Right atrium auricular region (tissue), 2 donors: ENCODE measurements around the gene TGFA. TPM values are rescaled to one million over a fixed set of nuclear protein-coding genes. Genes with fewer than 3 reads are reported as not detected.

Experiments
- DNase-seq: peaks from one replicate; pipeline ENCODE4 v3.0.0-alpha.2; 2019; ENCODE audit warnings: low spot score
- H3K27ac ChIP-seq, 2 donors: fragments of 200-600 bp; sonication (generic); 1 replicate in 1 of 2; 2 replicates in 1 of 2; pipeline ENCODE4 v1.5.1; 2016 to 2019
- H3K27me3 ChIP-seq, 2 donors: fragments of 200-600 bp; sonication (generic); one replicate each; pipeline versions ENCODE4 v1.5.1 to v1.6.0; 2017 to 2019
- H3K36me3 ChIP-seq: fragments of 200-600 bp; sonication (generic); one replicate; pipeline ENCODE4 v1.5.1; 2016
- H3K4me1 ChIP-seq, 2 donors: fragments of 200-600 bp; sonication (generic); one replicate each; pipeline versions ENCODE4 v1.5.1 to v1.6.0; 2017 to 2019
- H3K4me3 ChIP-seq, 2 donors: fragments of 200-600 bp; sonication (generic); 1 replicate in 1 of 2; 2 replicates in 1 of 2; pipeline ENCODE4 v1.5.1; 2017 to 2019; ENCODE audit warnings: mild to moderate bottlenecking in 1 of 2, moderate library complexity in 1 of 2
- H3K9me3 ChIP-seq, 2 donors: fragments of 200-600 bp; sonication (generic); one replicate each; pipeline ENCODE4 v1.5.1; 2019
- total RNA-seq, 2 donors: library from RNA; depleted of rRNA; stranded (reverse); fragments of >200 nt; gene quantifications; one replicate each; pipeline ENCODE4 v1.1.0, GENCODE V29; 2016
- TF ChIP-seq, protein P1 (sequence below), 2 donors: fragments of 200-600 bp; sonication (generic); IDR thresholded peaks; one replicate each; pipeline ENCODE4 v1.5.1; 2019; ENCODE audit warnings: antibody characterized with exemption in 2 of 2

The TGFA gene
- total RNA-seq, 2 donors from 2014 or later = 0.24 to 1.7 TPM

DNA sequence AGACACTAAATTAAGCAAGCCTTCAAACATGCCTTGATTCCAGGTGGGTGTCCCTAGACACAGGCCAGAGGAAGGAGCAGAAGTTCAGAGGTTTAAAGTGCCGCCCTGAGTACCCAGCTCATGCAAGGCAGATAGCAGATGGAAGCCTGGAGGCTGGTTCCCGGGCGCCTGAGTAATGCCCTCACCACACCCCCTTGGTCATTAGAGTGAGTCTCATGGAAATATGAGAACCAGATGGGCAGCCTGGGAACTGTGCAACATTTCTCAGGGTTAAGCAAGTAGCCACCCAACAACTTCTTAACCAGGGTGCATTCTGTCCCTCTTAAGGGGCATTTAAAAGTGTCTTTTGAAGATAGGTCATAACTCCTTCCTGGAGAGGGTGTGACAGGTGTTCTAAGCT lies 44.1 kb downstream of the TGFA start:
- no peak for DNase-seq
- no peaks in the 10 kb centered on the region for H3K9me3 ChIP-seq

DNA sequence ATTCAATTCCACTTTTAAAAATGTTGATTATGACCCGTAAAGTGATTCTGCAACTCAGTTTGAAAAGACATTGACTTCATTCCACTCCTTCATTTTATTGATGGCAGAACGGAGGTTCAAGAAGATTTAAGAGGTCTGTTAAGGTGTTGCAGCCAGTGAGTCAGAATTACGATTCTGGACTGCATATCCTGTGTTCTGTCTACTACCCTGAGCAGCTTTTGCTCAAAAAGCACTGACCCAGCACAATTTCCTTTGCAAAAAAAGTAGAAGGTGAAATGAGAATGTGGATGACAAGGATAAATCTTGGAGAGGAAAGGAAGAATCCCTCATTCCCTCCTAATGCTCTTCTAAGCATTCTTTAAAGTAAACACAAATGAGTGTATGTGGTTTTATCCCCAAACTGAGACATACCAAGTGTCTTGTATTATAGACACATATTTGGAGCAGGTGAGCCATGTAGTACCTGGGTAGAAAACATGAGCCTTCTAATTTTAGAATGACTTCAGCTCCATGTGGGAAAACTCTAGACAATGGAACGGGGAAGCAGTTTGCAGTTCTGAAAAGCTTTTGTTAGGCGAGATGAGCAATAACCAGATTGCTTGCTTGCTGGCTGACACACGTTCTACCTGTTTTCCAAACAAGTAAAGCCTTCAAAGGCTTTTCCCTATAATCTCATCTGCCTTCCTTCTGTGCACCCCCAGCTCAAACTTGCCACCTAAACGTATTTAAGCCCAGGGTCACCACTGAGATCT lies 44.7 kb downstream of the TGFA start:
- Histone ChIP-seq H3K27me3 (no peaks in the 10 kb centered on the region), H3K4me3 (no peak overlapping the region), H3K9me3 (no peaks in the 10 kb centered on the region), H3K4me1 (no peaks in the 10 kb centered on the region), H3K27ac (no peak overlapping the region), H3K36me3 (no peaks in the 10 kb centered on the region)
- no peak for DNase-seq
- TF ChIP-seq, protein P1, sequence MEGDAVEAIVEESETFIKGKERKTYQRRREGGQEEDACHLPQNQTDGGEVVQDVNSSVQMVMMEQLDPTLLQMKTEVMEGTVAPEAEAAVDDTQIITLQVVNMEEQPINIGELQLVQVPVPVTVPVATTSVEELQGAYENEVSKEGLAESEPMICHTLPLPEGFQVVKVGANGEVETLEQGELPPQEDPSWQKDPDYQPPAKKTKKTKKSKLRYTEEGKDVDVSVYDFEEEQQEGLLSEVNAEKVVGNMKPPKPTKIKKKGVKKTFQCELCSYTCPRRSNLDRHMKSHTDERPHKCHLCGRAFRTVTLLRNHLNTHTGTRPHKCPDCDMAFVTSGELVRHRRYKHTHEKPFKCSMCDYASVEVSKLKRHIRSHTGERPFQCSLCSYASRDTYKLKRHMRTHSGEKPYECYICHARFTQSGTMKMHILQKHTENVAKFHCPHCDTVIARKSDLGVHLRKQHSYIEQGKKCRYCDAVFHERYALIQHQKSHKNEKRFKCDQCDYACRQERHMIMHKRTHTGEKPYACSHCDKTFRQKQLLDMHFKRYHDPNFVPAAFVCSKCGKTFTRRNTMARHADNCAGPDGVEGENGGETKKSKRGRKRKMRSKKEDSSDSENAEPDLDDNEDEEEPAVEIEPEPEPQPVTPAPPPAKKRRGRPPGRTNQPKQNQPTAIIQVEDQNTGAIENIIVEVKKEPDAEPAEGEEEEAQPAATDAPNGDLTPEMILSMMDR (IDR thresholded peaks at IDR 0.05) = no peak

More for the DNA sequence above, 44.1 kb downstream of the TGFA start:
- Histone ChIP-seq H3K36me3 (no peaks in the 10 kb centered on the region), H3K27ac (no peak overlapping the region), H3K27me3 (no peaks in the 10 kb centered on the region), H3K4me1 (no peaks in the 10 kb centered on the region), H3K4me3 (no peak overlapping the region)
- TF ChIP-seq, protein P1 (IDR thresholded peaks at IDR 0.05) = no peak

DNA sequence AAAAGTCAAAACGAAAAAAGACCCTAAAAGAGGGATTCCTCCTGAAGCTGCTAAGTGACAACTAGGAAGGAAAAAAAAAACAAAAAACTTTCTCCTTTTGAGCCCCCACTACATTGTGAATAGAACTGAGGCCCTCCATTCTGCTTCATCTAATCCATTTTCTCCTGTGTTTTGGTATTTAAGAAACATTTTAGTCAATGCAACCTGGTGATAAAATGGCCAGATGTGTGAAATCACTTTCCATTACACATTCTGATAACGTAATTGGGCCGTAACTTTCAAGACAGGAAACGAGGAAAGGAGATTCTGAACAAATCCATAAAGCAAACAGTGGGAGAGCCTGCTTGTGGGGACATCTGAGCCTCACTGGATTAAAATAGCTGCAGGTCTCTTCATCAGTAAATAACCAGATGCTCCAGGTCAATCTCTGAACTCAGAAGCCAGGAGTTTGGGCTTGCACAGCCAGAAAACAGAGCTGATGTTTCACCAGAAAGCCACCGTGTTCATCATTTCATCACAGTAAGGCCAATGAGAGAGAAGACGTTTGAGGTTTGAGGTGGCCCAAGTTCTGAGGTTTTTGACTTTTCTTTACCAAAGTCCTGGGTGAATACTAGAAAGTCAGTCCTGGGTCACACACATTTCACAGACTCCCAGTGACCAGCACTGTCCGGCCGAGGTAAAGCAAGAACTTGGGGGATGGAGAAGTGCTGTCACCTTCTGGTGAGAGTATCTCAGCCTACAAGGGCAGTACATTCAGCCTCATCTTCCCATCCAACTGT lies 47.8 kb downstream of the TGFA start:
- TF ChIP-seq, protein P1 (IDR thresholded peaks at IDR 0.05) = no peak
- Histone ChIP-seq H3K36me3 (no peaks in the 10 kb centered on the region), H3K4me1 (no peaks in the 10 kb centered on the region), H3K27me3 (no peaks in the 10 kb centered on the region), H3K27ac (no peak overlapping the region), H3K9me3 (no peaks in the 10 kb centered on the region), H3K4me3 (no peak overlapping the region)
- no peak for DNase-seq

DNA sequence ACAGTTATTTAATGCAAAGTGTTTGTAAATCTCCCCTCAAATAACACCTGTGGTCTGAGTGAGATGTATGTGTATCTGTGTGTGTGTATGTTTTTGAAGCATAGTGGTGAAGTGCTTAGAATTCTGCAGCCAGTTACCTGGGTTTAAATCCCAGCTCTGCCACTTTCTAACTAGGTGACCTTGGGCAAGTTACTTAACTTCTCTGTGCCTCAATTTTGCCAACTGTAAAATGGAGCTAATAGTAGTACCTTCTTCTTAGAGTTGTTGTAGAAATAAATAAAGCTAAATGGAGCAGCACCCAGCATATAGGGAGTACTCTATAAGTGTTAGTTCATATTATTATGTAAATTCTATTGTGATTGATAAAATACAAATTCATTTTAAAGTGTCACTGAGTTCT lies 48.9 kb downstream of the TGFA start:
- Histone ChIP-seq H3K4me1 (no peaks in the 10 kb centered on the region), H3K4me3 (no peak overlapping the region), H3K27me3 (no peaks in the 10 kb centered on the region), H3K36me3 (no peaks in the 10 kb centered on the region), H3K9me3 (no peaks in the 10 kb centered on the region), H3K27ac (no peak overlapping the region)
- no peak for DNase-seq
- TF ChIP-seq, protein P1 (IDR thresholded peaks at IDR 0.05) = no peak

DNA sequence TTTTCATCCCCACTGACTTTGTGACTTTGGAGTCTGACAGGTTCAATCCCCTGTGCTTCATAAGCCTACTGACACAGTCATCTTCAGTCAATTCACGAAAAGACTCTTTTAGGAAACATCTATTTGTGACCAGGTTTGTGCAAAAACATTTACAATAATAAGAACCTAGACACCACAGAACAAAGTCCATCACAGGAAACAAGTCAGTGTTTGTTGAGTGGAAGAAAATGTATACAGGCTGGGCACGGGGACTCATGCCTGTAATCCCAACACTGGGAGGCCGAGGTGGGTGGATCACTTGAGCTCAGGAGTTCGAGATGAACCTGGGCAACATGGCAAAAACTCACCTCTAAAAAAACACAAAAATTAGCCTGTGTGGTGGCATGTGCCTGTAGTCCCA lies 49.7 kb downstream of the TGFA start:
- H3K4me3 ChIP-seq = no peak overlapping the region
- no peaks in the 10 kb centered on the region for H3K36me3 ChIP-seq
- TF ChIP-seq, protein P1 (IDR thresholded peaks at IDR 0.05) = no peak
- H3K9me3 ChIP-seq = no peaks in the 10 kb centered on the region
- no peaks in the 10 kb centered on the region for H3K4me1 ChIP-seq
- no peaks in the 10 kb centered on the region for H3K27me3 ChIP-seq
- no peak overlapping the region for H3K27ac ChIP-seq
- DNase-seq = no peak
